Upper lobe of right lung (tissue), 1 donor: ENCODE measurements around the gene NLRP12. TPM values are rescaled to one million over a fixed set of nuclear protein-coding genes. Genes with fewer than 3 reads are reported as not detected.
A peak's percentile ranks its signal among the peaks of the same experiment; 100 is the strongest.

ENCODE experiments used
- ATAC-seq: fragments of 200-7000 bp; cut with Tn5 transposase; one replicate; pipeline ENCODE4 v1.9.1; 2020; ENCODE audit warnings: mild to moderate bottlenecking, moderate library complexity
- DNase-seq: peaks from one replicate; pipeline ENCODE4 v3.0.0-alpha.2; 2020
- H3K27ac ChIP-seq: fragments of 200-600 bp; one replicate; pipeline ENCODE4 v1.8.0; 2022
- H3K27me3 ChIP-seq: fragments of 200-600 bp; one replicate; pipeline ENCODE4 v1.8.0; 2022; ENCODE audit warnings: mild to moderate bottlenecking
- H3K36me3 ChIP-seq: fragments of 200-600 bp; one replicate; pipeline ENCODE4 v1.8.0; 2022
- H3K4me1 ChIP-seq: fragments of 200-600 bp; one replicate; pipeline ENCODE4 v1.8.0; 2022
- H3K4me3 ChIP-seq: fragments of 200-600 bp; one replicate; pipeline ENCODE4 v1.8.0; 2022; ENCODE audit warnings: mild to moderate bottlenecking
- H3K9me3 ChIP-seq: fragments of 200-600 bp; one replicate; pipeline ENCODE4 v1.8.0; 2022
- intact Hi-C: fragments of 100-400 bp; cut with DNase I; formaldehyde crosslinking; loops from one replicate; pipeline ENCODE4 v1.11.0; 2022
- total RNA-seq: library from RNA; stranded (reverse); fragmentation: NEBNext Ultra II Directional; extraction: Animal tissue kit (Norgen Biotek cat#: 25700); gene quantifications from one replicate; pipeline ENCODE4 v1.2.1, GENCODE V29; 2021
- TF ChIP-seq, protein P1 (sequence below): fragments of 200-600 bp; IDR thresholded peaks from one replicate; pipeline ENCODE4 v1.8.0; 2022; ENCODE audit warnings: antibody characterized with exemption
- donor health status: DM: no; HTN: yes; CAD: no; lungs with severe emphysema.

Gene NLRP12
- total RNA-seq, 1 donor from 2014 or later: 4.0 TPM

DNA sequence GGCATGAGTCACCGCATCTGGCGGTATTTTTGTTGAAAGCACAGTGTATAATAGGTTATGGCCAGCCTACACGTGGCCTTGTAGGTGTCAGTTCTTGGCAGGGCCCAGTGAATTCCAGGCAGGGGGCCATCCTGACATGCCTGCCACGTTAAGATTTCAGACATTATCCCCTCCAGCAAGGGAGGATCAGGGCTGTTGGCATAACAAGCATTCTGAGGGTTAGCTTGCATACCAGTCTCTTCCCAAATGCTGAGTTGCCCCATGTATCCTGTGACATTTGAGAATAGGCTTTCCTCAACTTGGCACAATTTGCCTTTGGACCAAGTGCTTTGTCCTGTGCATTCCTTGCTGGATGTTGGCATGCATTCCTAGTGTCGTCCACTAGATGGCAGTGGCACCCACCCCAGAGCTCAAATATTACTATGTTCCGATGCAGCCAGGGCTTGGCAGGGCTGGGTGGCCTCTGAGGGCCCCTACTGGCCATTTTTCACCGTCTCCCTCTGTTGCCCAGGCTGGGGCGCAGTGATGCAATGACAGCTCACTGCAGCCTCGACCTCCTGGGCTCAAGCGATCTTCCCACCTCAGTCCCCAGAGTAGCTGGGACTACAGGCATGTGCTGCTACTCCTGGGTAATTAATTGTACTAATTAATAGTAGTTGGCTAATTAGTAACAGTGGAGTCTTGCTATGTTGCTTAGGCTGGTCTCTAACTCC lies 31.2 kb downstream of the NLRP12 start:
- no peak overlapping the region for H3K27ac ChIP-seq
- H3K27me3 ChIP-seq: no peaks in the 10 kb centered on the region
- H3K4me1 ChIP-seq: no peaks in the 10 kb centered on the region
- ATAC-seq (peak; percentile 100), DNase-seq (peak; percentile 90)
- no peak overlapping the region for H3K4me3 ChIP-seq
- TF ChIP-seq, protein P1, sequence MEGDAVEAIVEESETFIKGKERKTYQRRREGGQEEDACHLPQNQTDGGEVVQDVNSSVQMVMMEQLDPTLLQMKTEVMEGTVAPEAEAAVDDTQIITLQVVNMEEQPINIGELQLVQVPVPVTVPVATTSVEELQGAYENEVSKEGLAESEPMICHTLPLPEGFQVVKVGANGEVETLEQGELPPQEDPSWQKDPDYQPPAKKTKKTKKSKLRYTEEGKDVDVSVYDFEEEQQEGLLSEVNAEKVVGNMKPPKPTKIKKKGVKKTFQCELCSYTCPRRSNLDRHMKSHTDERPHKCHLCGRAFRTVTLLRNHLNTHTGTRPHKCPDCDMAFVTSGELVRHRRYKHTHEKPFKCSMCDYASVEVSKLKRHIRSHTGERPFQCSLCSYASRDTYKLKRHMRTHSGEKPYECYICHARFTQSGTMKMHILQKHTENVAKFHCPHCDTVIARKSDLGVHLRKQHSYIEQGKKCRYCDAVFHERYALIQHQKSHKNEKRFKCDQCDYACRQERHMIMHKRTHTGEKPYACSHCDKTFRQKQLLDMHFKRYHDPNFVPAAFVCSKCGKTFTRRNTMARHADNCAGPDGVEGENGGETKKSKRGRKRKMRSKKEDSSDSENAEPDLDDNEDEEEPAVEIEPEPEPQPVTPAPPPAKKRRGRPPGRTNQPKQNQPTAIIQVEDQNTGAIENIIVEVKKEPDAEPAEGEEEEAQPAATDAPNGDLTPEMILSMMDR: peak; percentile 99
- no peaks in the 10 kb centered on the region for H3K36me3 ChIP-seq
- intact Hi-C loops: no loop called here
- H3K9me3 ChIP-seq: no peaks in the 10 kb centered on the region

DNA sequence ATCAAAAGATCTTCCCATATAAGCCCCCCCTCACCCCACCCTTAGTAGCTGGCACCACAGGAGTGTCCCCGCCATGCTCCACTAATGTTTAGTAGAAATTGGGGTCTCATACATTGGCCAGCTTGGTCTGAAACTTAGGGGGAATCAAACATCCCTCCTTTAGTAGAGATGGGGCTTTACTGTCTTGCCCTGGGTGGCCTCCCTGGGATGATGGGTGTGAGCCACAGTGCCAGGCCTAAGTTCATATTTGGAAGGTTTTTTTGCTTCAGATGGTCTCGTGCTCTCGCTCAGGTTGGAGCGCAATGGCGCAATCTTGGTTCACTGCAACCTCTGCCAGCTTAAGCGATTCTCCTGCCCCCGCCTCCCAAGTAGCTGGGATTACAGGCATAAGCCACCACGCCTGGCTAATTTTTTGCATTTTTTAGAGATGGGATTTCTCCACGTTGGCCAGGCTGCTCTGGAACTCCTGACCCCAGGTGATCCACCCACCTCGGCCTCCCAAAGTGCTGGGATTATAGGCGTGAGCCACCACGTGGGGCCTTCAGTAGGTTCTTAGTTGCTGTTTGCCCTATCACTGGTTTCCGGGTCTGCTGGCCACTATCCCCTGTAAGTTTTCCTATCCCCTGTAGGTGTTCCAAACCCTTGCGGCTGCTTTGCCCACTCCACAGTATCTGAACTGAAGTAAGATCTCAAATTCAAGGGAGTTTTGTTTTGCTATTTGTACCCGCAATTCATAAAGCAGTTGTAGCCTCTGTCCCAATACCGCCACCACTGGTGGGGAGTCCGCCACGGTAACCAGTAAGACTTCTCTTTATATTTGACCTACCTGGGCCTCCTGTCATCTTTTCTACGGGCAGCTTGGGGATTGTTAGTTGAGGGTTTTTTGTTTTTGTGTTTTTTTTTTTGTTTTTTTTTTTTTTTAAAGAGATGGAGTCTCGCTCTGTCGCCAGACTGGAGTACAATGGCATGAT lies 34.1 kb downstream of the NLRP12 start:
- no peak for DNase-seq
- TF ChIP-seq, protein P1: no peak
- no peak overlapping the region for H3K27ac ChIP-seq
- H3K9me3 ChIP-seq: no peaks in the 10 kb centered on the region
- intact Hi-C loops: no loop called here
- no peaks in the 10 kb centered on the region for H3K27me3 ChIP-seq
- H3K36me3 ChIP-seq: no peaks in the 10 kb centered on the region
- no peak overlapping the region for H3K4me3 ChIP-seq
- no peaks in the 10 kb centered on the region for H3K4me1 ChIP-seq
- no peak for ATAC-seq

DNA sequence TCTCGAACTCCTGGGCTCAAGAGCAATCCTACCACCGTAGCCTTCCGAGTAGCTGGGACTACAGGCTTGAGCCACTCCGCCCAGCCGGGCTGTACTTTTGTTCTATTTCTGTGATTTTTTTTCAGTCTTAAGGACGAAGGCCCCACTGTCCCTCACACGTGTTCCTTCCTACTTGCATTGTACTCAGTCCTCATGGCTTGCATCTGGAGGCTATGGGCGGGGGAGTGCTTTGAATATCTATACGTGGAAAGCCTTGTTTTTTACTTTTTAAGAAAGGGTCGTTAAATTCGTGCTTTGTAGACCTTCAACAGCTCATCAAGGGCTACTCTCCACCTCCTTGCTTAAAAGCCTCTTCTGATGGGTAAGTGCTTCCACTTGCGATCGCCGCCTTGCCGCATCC lies 36.8 kb downstream of the NLRP12 start:
- H3K4me1 ChIP-seq: no peaks in the 10 kb centered on the region
- H3K36me3 ChIP-seq: no peaks in the 10 kb centered on the region
- DNase-seq (no peak), ATAC-seq (no peak)
- no peak overlapping the region for H3K27ac ChIP-seq
- intact Hi-C loops: no loop called here
- H3K4me3 ChIP-seq: no peak overlapping the region
- H3K9me3 ChIP-seq: no peaks in the 10 kb centered on the region
- TF ChIP-seq, protein P1: no peak
- no peaks in the 10 kb centered on the region for H3K27me3 ChIP-seq

GRCh38 chr19:53786744-53787143 lies 37.4 kb downstream of the NLRP12 start:
- ATAC-seq (no peak), DNase-seq (no peak)
- H3K4me3 ChIP-seq: no peak overlapping the region
- no peaks in the 10 kb centered on the region for H3K9me3 ChIP-seq
- H3K27me3 ChIP-seq: no peaks in the 10 kb centered on the region
- intact Hi-C loops: no loop called here
- H3K4me1 ChIP-seq: no peaks in the 10 kb centered on the region
- H3K36me3 ChIP-seq: no peaks in the 10 kb centered on the region
- TF ChIP-seq, protein P1: no peak
- H3K27ac ChIP-seq: no peak overlapping the region

- TF ChIP-seq, protein P1: no peak
- intact Hi-C loops: no loop called here
- no peaks in the 10 kb centered on the region for H3K36me3 ChIP-seq
- H3K9me3 ChIP-seq: no peaks in the 10 kb centered on the region
- no peak overlapping the region for H3K27ac ChIP-seq
- no peaks in the 10 kb centered on the region for H3K27me3 ChIP-seq
- no peak for DNase-seq
- no peak for ATAC-seq
- no peaks in the 10 kb centered on the region for H3K4me1 ChIP-seq
- no peak overlapping the region for H3K4me3 ChIP-seq
Measured at GRCh38 chr19:53785196-53785889, 38.8 kb downstream of the NLRP12 start.
